Vagina (tissue), 2 donors: ENCODE data around the gene GFRA1. TPM values are rescaled to one million over a fixed set of nuclear protein-coding genes. Genes with fewer than 3 reads are reported as not detected.

Source experiments
- DNase-seq, 2 donors: peaks; one replicate each; pipeline ENCODE4 v3.0.0-alpha.2; 2017; ENCODE audit errors: extremely low spot score in 2 of 2
- H3K27ac ChIP-seq: fragments of 200-600 bp; sonication (generic); one replicate; pipeline ENCODE4 v1.5.1; 2019
- H3K27me3 ChIP-seq: fragments of 200-600 bp; sonication (generic); one replicate; pipeline ENCODE4 v1.5.1; 2019
- H3K36me3 ChIP-seq, 2 donors: fragments of 200-600 bp; sonication (generic); one replicate each; pipeline ENCODE4 v1.5.1; 2017 to 2019
- H3K4me1 ChIP-seq: fragments of 200-600 bp; sonication (generic); one replicate; pipeline ENCODE4 v1.5.1; 2019
- H3K4me3 ChIP-seq, 2 donors: fragments of 200-600 bp; sonication (generic); 1 replicate in 1 of 2; 2 replicates in 1 of 2; pipeline ENCODE4 v1.5.1; 2016 to 2019
- H3K9me3 ChIP-seq: fragments of 200-600 bp; sonication (generic); one replicate; pipeline ENCODE4 v1.5.1; 2019
- CTCF ChIP-seq, 3 experiments: fragments of 450-650 bp in 2 of 3; fragments of 200-600 bp in 1 of 3; sonication (generic) in 1 of 3; IDR thresholded peaks; one replicate each; pipeline ENCODE4 v1.5.1; 2017 to 2019; ENCODE audit warnings: antibody characterized with exemption in 3 of 3, mild to moderate bottlenecking in 2 of 3, moderate library complexity in 2 of 3
- POLR2A ChIP-seq, 2 donors: fragments of 450-650 bp; IDR thresholded peaks; one replicate each; pipeline ENCODE4 v1.6.1; 2017; ENCODE audit warnings: antibody characterized with exemption in 2 of 2, mild to moderate bottlenecking in 2 of 2, moderate library complexity in 2 of 2
- POLR2AphosphoS5 ChIP-seq, 2 donors: sonication (generic); formaldehyde crosslinking; IDR thresholded peaks; one replicate each; pipeline ENCODE4 v1.9.0; 2017; ENCODE audit warnings: antibody characterized with exemption in 2 of 2, mild to moderate bottlenecking in 2 of 2, low read depth in 1 of 2; ENCODE audit not compliant: insufficient read depth in 1 of 2
- intact Hi-C: fragments of 100-400 bp; cut with DNase I; formaldehyde crosslinking; loops from one replicate; pipeline ENCODE4 v1.15.1; 2023
- total RNA-seq: library from RNA; depleted of rRNA; stranded (reverse); fragments of >200 nt; gene quantifications from one replicate; pipeline ENCODE4 v1.2.3, GENCODE V29; 2016

The GFRA1 gene
- total RNA-seq, 1 donor from 2014 or later, result 57.7 TPM

DNA sequence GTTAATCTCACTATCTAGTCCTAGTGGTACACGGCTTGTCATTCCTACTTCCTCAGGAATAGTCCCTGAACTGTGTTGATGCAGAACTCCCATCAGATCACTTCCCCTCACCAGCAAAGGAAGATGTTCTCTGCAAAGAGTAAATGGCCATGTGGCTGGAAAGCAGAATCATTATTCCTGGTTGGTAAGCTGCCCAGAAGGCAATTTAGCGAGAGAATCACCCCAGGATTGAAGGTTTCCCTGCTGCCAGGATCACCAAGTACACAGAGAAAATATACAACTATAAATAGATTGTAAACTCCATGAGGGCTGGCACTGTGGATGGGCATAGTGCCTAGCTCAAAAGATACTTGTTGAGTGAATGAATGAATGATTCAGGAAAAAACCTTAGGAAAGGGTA, 115.0 kb downstream of the GFRA1 start:
- Histone ChIP-seq H3K9me3 (no peaks in the 10 kb centered on the region), H3K4me3 (no peak overlapping the region), H3K27ac (no peak overlapping the region), H3K4me1 (no peaks in the 10 kb centered on the region), H3K27me3 (no peaks in the 10 kb centered on the region), H3K36me3 (no peaks in the 10 kb centered on the region)
- intact Hi-C loops, result no loop called here
- DNase-seq, result no peak
- no peak for TF ChIP-seq POLR2A (IDR thresholded peaks at IDR 0.05)
- no peak for TF ChIP-seq CTCF (IDR thresholded peaks at IDR 0.05)
- TF ChIP-seq POLR2AphosphoS5 (IDR thresholded peaks at IDR 0.05; ENCODE audit: insufficient read depth in 1 of 2, low read depth in 1 of 2), result no peak

DNA sequence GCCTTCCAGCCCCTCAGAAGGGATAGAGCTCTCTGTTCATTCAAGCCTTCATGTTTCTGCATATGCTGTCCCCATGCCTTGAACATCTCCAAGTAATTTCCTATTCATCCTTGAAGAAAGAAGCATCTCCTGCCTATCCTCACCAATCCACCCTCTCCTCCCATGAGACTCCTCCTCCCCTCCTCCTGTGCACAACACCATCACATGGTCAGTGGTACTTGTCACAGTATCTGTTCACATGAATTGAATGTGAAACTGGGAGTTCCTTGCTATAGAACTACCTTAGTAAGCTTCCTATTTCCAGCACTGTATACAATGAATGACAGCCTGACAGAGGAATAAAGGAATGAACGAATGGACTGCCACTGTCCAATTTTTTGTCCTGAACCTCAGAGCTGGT, 115.5 kb downstream of the GFRA1 start:
- intact Hi-C loops, result no loop called here
- TF ChIP-seq CTCF (IDR thresholded peaks at IDR 0.05) (no peak), POLR2A (IDR thresholded peaks at IDR 0.05) (no peak), POLR2AphosphoS5 (IDR thresholded peaks at IDR 0.05; ENCODE audit: insufficient read depth in 1 of 2, low read depth in 1 of 2) (no peak)
- no peak overlapping the region for H3K4me3 ChIP-seq

DNA sequence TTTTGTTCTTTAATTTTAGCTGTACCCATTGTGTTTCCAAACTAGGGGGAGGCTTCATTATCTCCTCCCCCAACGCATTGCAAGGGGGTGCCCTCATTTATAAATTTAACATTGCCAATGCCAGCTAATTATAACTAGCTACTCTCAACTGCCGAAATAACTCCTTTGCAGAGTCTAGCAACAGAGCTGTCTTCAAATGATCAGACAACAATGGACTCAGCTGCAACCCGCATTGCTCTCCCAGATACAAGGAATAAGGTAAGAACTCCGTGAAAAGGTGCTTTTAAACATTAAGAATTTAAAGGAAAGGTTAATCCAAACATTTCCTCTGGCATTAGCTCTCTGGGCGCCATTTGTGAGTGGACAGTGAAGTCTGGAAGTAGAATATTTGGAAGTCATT, 116.2 kb downstream of the GFRA1 start:
- intact Hi-C loops, result no loop called here

More for the DNA sequence above, 115.5 kb downstream of the GFRA1 start:
- Histone ChIP-seq H3K9me3 (no peaks in the 10 kb centered on the region), H3K4me1 (no peaks in the 10 kb centered on the region), H3K36me3 (no peaks in the 10 kb centered on the region), H3K27me3 (no peaks in the 10 kb centered on the region), H3K27ac (no peak overlapping the region)
- DNase-seq, result no peak

GRCh38 chr10:116155191-116155590, 117.8 kb downstream of the GFRA1 start:
- Histone ChIP-seq H3K9me3 (no peaks in the 10 kb centered on the region), H3K27ac (no peak overlapping the region), H3K4me3 (no peak overlapping the region), H3K27me3 (no peaks in the 10 kb centered on the region), H3K36me3 (no peaks in the 10 kb centered on the region), H3K4me1 (no peaks in the 10 kb centered on the region)
- intact Hi-C loops, result no loop called here
- TF ChIP-seq CTCF (IDR thresholded peaks at IDR 0.05) (no peak), POLR2AphosphoS5 (IDR thresholded peaks at IDR 0.05; ENCODE audit: insufficient read depth in 1 of 2, low read depth in 1 of 2) (no peak), POLR2A (IDR thresholded peaks at IDR 0.05) (no peak)
- no peak for DNase-seq

More for the DNA sequence above, 116.2 kb downstream of the GFRA1 start:
- no peak for TF ChIP-seq POLR2AphosphoS5 (IDR thresholded peaks at IDR 0.05; ENCODE audit: insufficient read depth in 1 of 2, low read depth in 1 of 2)
- H3K9me3 ChIP-seq, result no peaks in the 10 kb centered on the region
- H3K4me3 ChIP-seq, result no peak overlapping the region
- H3K36me3 ChIP-seq, result no peaks in the 10 kb centered on the region
- no peaks in the 10 kb centered on the region for H3K4me1 ChIP-seq
- DNase-seq, result no peak
- H3K27ac ChIP-seq, result no peak overlapping the region
- no peaks in the 10 kb centered on the region for H3K27me3 ChIP-seq

GRCh38 chr10:116154651-116155050, 118.4 kb downstream of the GFRA1 start:
- Histone ChIP-seq H3K27ac (no peak overlapping the region), H3K36me3 (no peaks in the 10 kb centered on the region), H3K4me3 (no peak overlapping the region), H3K27me3 (no peaks in the 10 kb centered on the region), H3K4me1 (no peaks in the 10 kb centered on the region), H3K9me3 (no peaks in the 10 kb centered on the region)
- intact Hi-C loops, result no loop called here
- no peak for TF ChIP-seq CTCF (IDR thresholded peaks at IDR 0.05)
- TF ChIP-seq POLR2A (IDR thresholded peaks at IDR 0.05), result no peak
- TF ChIP-seq POLR2AphosphoS5 (IDR thresholded peaks at IDR 0.05; ENCODE audit: insufficient read depth in 1 of 2, low read depth in 1 of 2), result no peak
- no peak for DNase-seq
